Neural cell (in vitro differentiated cells): ENCODE measurements around the gene ACTN4. TPM values are rescaled to one million over a fixed set of nuclear protein-coding genes. Genes with fewer than 3 reads are reported as not detected.

Source experiments
- H2AFZ ChIP-seq: fragments of 200-600, 300-800 bp; sonication (generic), shearing (Covaris generic); 2 replicates; pipeline ENCODE4 v1.6.0; 2014; ENCODE audit warnings: low read depth, mild to moderate bottlenecking, antibody characterized with exemption, low read length, moderate library complexity
- H3F3A ChIP-seq: fragments of 200-600 bp; shearing (Covaris generic); 2 replicates; pipeline ENCODE4 v1.6.1; 2016; ENCODE audit warnings: mild to moderate bottlenecking, moderate library complexity, mixed read lengths, antibody characterized with exemption, low read length; ENCODE audit not compliant: insufficient read depth, poor library complexity, severe bottlenecking
- H3K27ac ChIP-seq: fragments of 200-600, 300-800 bp; sonication (generic), shearing (Covaris generic); 2 replicates; pipeline ENCODE4 v1.5.1; 2014; ENCODE audit warnings: mild to moderate bottlenecking, low read length, moderate library complexity
- H3K27me3 ChIP-seq: fragments of 300-800, 200-600 bp; sonication (generic), shearing (Covaris generic); 2 replicates; pipeline ENCODE4 v1.6.0; 2014; ENCODE audit warnings: mild to moderate bottlenecking, low read depth, low read length, moderate library complexity; ENCODE audit not compliant: insufficient read depth
- H3K36me3 ChIP-seq: fragments of 300-800, 200-600 bp; sonication (generic), shearing (Covaris generic); 2 replicates; pipeline ENCODE4 v1.5.1; 2014; ENCODE audit warnings: mild to moderate bottlenecking, antibody characterized with exemption, low read length, moderate library complexity; ENCODE audit not compliant: insufficient read depth
- H3K4me2 ChIP-seq: fragments of 300-800, 200-600 bp; sonication (generic), shearing (Covaris generic); 2 replicates; pipeline ENCODE4 v1.6.0; 2014; ENCODE audit warnings: mild to moderate bottlenecking, low read length
- H3K4me3 ChIP-seq: fragments of 300-800, 200-600 bp; sonication (generic), shearing (Covaris generic); 2 replicates; pipeline ENCODE4 v1.5.1; 2014; ENCODE audit warnings: mild to moderate bottlenecking, low read length, moderate library complexity
- H3K79me2 ChIP-seq: fragments of 200-600 bp; shearing (Covaris generic); replicated peaks from 2 replicates; pipeline ENCODE4 v1.6.0; 2014; ENCODE audit warnings: mild to moderate bottlenecking, low read length, moderate library complexity; ENCODE audit not compliant: insufficient read depth
- H3K9ac ChIP-seq: fragments of 300-800, 200-600 bp; sonication (generic), shearing (Covaris generic); 2 replicates; pipeline ENCODE4 v1.6.1; 2016; ENCODE audit warnings: mild to moderate bottlenecking, low read length, mixed read lengths
- H3K9me2 ChIP-seq: fragments of 200-600 bp; shearing (Covaris generic); 2 replicates; pipeline ENCODE4 v1.6.1; 2016; ENCODE audit warnings: mild to moderate bottlenecking, low read length, mixed read lengths; ENCODE audit not compliant: insufficient read depth
- H3K9me3 ChIP-seq: fragments of 200-600, 300-800 bp; sonication (generic), shearing (Covaris generic); 2 replicates; pipeline ENCODE4 v1.6.1; 2016; ENCODE audit warnings: mild to moderate bottlenecking, mixed run types, low read length, moderate library complexity, mixed read lengths
- H4K20me1 ChIP-seq: fragments of 200-600 bp; shearing (Covaris generic); 2 replicates; pipeline ENCODE4 v1.6.1; 2016; ENCODE audit warnings: mild to moderate bottlenecking, mixed run types; ENCODE audit not compliant: insufficient read depth
- EP300 ChIP-seq: fragments of 450-650 bp; conservative IDR thresholded peaks from 2 replicates; pipeline ENCODE4 v1.6.1; 2014; ENCODE audit warnings: antibody characterized with exemption, mild to moderate bottlenecking, moderate library complexity; ENCODE audit not compliant: poor library complexity, severe bottlenecking
- EZH2 ChIP-seq: fragments of 200-600, 300-800 bp; shearing (Covaris generic), sonication (generic); IDR thresholded peaks from 2 replicates; pipeline ENCODE4 v1.6.1; 2014; ENCODE audit warnings: antibody characterized with exemption, low read length, borderline replicate concordance, mild to moderate bottlenecking; ENCODE audit not compliant: insufficient read depth, poor library complexity, severe bottlenecking
- MXI1 ChIP-seq: fragments of 450-650 bp; conservative IDR thresholded peaks from 2 replicates; pipeline ENCODE4 v1.6.1; 2014; ENCODE audit warnings: antibody characterized with exemption, mild to moderate bottlenecking; ENCODE audit not compliant: poor library complexity, severe bottlenecking
- POLR2AphosphoS5 ChIP-seq: IDR thresholded peaks from 2 replicates; pipeline ENCODE4 v1.6.1; 2012
- RAD21 ChIP-seq: fragments of 450-650 bp; conservative IDR thresholded peaks from 2 replicates; pipeline ENCODE4 v1.6.1; 2014; ENCODE audit warnings: antibody characterized with exemption, mild to moderate bottlenecking, moderate library complexity
- REST ChIP-seq: IDR thresholded peaks from 2 replicates; pipeline ENCODE4 v1.6.1; 2012; ENCODE audit warnings: borderline replicate concordance
- SMC3 ChIP-seq: fragments of 450-650 bp; conservative IDR thresholded peaks from 2 replicates; pipeline ENCODE4 v1.6.1; 2014; ENCODE audit warnings: antibody characterized with exemption, mild to moderate bottlenecking, moderate library complexity; ENCODE audit not compliant: poor library complexity
- TAF1 ChIP-seq: IDR thresholded peaks from 2 replicates; pipeline ENCODE4 v1.6.1; 2012; ENCODE audit warnings: low read depth
- polyA plus RNA-seq: library from polyadenylated mRNA; depleted of rRNA; stranded (reverse); fragments of >200 nt; gene quantifications from 2 replicates; pipeline ENCODE4 v1.2.3, GENCODE V29; 2014
- TF ChIP-seq, protein P1 (sequence below): fragments of 450-650 bp; IDR thresholded peaks from 2 replicates; pipeline ENCODE4 v1.5.1; 2014; ENCODE audit warnings: antibody characterized with exemption, mild to moderate bottlenecking, moderate library complexity; ENCODE audit not compliant: poor library complexity, severe bottlenecking

The ACTN4 gene
- polyA plus RNA-seq, 1 donor from 2014 or later: 54.0 TPM

GRCh38 chr19:38624822-38625221 lies 22.6 kb upstream of the ACTN4 start:
- Histone ChIP-seq H4K20me1 (no peaks in the 10 kb centered on the region), H3K9me3 (no peaks in the 10 kb centered on the region), H3K27me3 (no peaks in the 10 kb centered on the region), H3F3A (no peaks in the 10 kb centered on the region), H3K9me2 (no peaks in the 10 kb centered on the region), H3K36me3 (no peaks in the 10 kb centered on the region), H3K79me2 (peaks cover 4% of the 10 kb centered on the region), H3K9ac (no peak overlapping the region), H3K4me2 (no peak overlapping the region), H2AFZ (no peak overlapping the region), H3K27ac (no peak overlapping the region), H3K4me3 (no peak overlapping the region)
- TF ChIP-seq EZH2 (no peak), TAF1 (no peak), POLR2AphosphoS5 (no peak), MXI1 (no peak), REST (no peak), EP300 (no peak), RAD21 (no peak), SMC3 (no peak)
- TF ChIP-seq, protein P1, sequence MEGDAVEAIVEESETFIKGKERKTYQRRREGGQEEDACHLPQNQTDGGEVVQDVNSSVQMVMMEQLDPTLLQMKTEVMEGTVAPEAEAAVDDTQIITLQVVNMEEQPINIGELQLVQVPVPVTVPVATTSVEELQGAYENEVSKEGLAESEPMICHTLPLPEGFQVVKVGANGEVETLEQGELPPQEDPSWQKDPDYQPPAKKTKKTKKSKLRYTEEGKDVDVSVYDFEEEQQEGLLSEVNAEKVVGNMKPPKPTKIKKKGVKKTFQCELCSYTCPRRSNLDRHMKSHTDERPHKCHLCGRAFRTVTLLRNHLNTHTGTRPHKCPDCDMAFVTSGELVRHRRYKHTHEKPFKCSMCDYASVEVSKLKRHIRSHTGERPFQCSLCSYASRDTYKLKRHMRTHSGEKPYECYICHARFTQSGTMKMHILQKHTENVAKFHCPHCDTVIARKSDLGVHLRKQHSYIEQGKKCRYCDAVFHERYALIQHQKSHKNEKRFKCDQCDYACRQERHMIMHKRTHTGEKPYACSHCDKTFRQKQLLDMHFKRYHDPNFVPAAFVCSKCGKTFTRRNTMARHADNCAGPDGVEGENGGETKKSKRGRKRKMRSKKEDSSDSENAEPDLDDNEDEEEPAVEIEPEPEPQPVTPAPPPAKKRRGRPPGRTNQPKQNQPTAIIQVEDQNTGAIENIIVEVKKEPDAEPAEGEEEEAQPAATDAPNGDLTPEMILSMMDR: no peak

GRCh38 chr19:38626401-38626800 lies 21.0 kb upstream of the ACTN4 start:
- H3K4me2 ChIP-seq: no peak overlapping the region
- no peaks in the 10 kb centered on the region for H3K9me3 ChIP-seq
- H2AFZ ChIP-seq: no peak overlapping the region
- H3K4me3 ChIP-seq: no peak overlapping the region
- TF ChIP-seq EZH2 (no peak), SMC3 (no peak), RAD21 (no peak), MXI1 (no peak), REST (no peak), TAF1 (no peak), POLR2AphosphoS5 (no peak), EP300 (no peak)
- TF ChIP-seq, protein P1: no peak
- no peak overlapping the region for H3K27ac ChIP-seq
- H3K27me3 ChIP-seq: no peaks in the 10 kb centered on the region
- H3K36me3 ChIP-seq: no peaks in the 10 kb centered on the region
- no peaks in the 10 kb centered on the region for H3F3A ChIP-seq
- no peaks in the 10 kb centered on the region for H4K20me1 ChIP-seq
- H3K9me2 ChIP-seq: no peaks in the 10 kb centered on the region
- H3K79me2 ChIP-seq: no peaks in the 10 kb centered on the region
- H3K9ac ChIP-seq: no peak overlapping the region
